DOHH2 (cell line): ENCODE measurements around the gene CERS2.

Source experiments
- CTCF ChIP-seq: fragments of 200-600 bp; sonication (generic); IDR thresholded peaks from one replicate; pipeline ENCODE4 v1.5.1; 2014; ENCODE audit warnings: antibody characterized with exemption, mild to moderate bottlenecking, low read depth, low read length; ENCODE audit not compliant: poor library complexity, severe bottlenecking
- EZH2phosphoT487 ChIP-seq: fragments of 200-600 bp; sonication (generic); IDR thresholded peaks from 2 replicates; pipeline ENCODE4 v1.6.1; 2017; ENCODE audit warnings: borderline replicate concordance, mild to moderate bottlenecking, antibody characterized with exemption, low read length, moderate library complexity, mixed read lengths

- TF ChIP-seq CTCF: no peak
- no peak for TF ChIP-seq EZH2phosphoT487
Measured at GRCh38 chr1:150970808-150971582, 3.6 kb downstream of the CERS2 start.
